GM18870 (cell line): ENCODE data around the gene CHST2.
"Not testable (repeated sequence)": the region's sequence is repeated elsewhere in the genome, so short reads cannot be mapped to it uniquely, and the experiment has no call there.

Experiments
- ATAC-seq: cut with Tn5 transposase; IDR thresholded peaks from one replicate; pipeline ENCODE4 v1.9.1; 2021; ENCODE audit warnings: moderate library complexity; ENCODE audit not compliant: unreplicated experiment

CHST2 gene

GRCh38 chr3:143119009-143119914, at the start of gene CHST2:
CHST2 (plus strand) TSS chr3:143119771; CDS start chr3:143120817, 1,046 bp downstream.
- peak; percentile 42 for ATAC-seq

- ATAC-seq = no peak
These were observed 48.5 kb upstream of the CHST2 start for GRCh38 chr3:143070977-143071551.

GRCh38 chr3:143071776-143072175, 47.8 kb upstream of the CHST2 start:
- no peak for ATAC-seq

GRCh38 chr3:143072298-143073020, 47.1 kb upstream of the CHST2 start:
- not testable (repeated sequence) for ATAC-seq

- ATAC-seq = not testable (repeated sequence)
These were observed 46.0 kb upstream of the CHST2 start for GRCh38 chr3:143073541-143073940.

GRCh38 chr3:143073983-143074382, 45.6 kb upstream of the CHST2 start:
- ATAC-seq = not testable (repeated sequence)

- ATAC-seq = no peak
These were observed 40.7 kb upstream of the CHST2 start for GRCh38 chr3:143078883-143079282.

- ATAC-seq = no peak
These were observed 39.4 kb upstream of the CHST2 start for GRCh38 chr3:143080196-143080595.

- ATAC-seq = no peak
These were observed 38.2 kb upstream of the CHST2 start for GRCh38 chr3:143081365-143081764.

GRCh38 chr3:143081844-143082778, 37.5 kb upstream of the CHST2 start:
- ATAC-seq = peak; percentile 85

- no peak for ATAC-seq
These were observed 35.8 kb upstream of the CHST2 start for GRCh38 chr3:143083781-143084180.

GRCh38 chr3:143084856-143085731, 34.5 kb upstream of the CHST2 start:
- ATAC-seq = peak; percentile 43

- ATAC-seq = no peak
These were observed 30.7 kb upstream of the CHST2 start for GRCh38 chr3:143088835-143089234.

GRCh38 chr3:143089965-143090364, 29.6 kb upstream of the CHST2 start:
- no peak for ATAC-seq

GRCh38 chr3:143090486-143090885, 29.1 kb upstream of the CHST2 start:
- ATAC-seq = no peak

- no peak for ATAC-seq
These were observed 28.4 kb upstream of the CHST2 start for GRCh38 chr3:143090976-143091837.

- ATAC-seq = no peak
These were observed 27.4 kb upstream of the CHST2 start for GRCh38 chr3:143092191-143092590.

- no peak for ATAC-seq
These were observed 23.8 kb upstream of the CHST2 start for GRCh38 chr3:143095813-143096212.
